ENCODE results near the gene TRIM25. TPM values are rescaled to one million over a fixed set of nuclear protein-coding genes. Genes with fewer than 3 reads are reported as not detected.

TRIM25 gene
- total and polyA plus RNA-seq, 2 of the 8 experiments (the other 6 are each of a cell fraction or from before 2014, with no cell fraction given) = 16.6 to 38.9 TPM

- TF ChIP-seq CHD7 (IDR thresholded peaks at IDR 0.05; ENCODE audit: insufficient replicate concordance, low read length) (no peak), GTF2F1 (IDR thresholded peaks at IDR 0.05; ENCODE audit: borderline replicate concordance, low read depth, low read length) (no peak), KDM1A (IDR thresholded peaks at IDR 0.05; ENCODE audit: borderline replicate concordance, low read length) (no peak), JUN (IDR thresholded peaks at IDR 0.05; ENCODE audit: low read depth, low read length) (no peak), SP4 (IDR thresholded peaks at IDR 0.05; ENCODE audit: low read length) (no peak), CEBPB (IDR thresholded peaks at IDR 0.05; ENCODE audit: low read depth, low read length) (no peak), CREB1 (IDR thresholded peaks at IDR 0.05) (no peak), GABPA (IDR thresholded peaks at IDR 0.05; ENCODE audit: borderline replicate concordance, insufficient read depth, low read length) (no peak), CHD2 (IDR thresholded peaks at IDR 0.05; ENCODE audit: low read length) (no peak), SIRT6 (IDR thresholded peaks at IDR 0.05; ENCODE audit: low read length) (no peak), TBP (IDR thresholded peaks at IDR 0.05; ENCODE audit: low read depth, low read length) (no peak), SRF (IDR thresholded peaks at IDR 0.05; ENCODE audit: low read depth, low read length) (no peak), MAFK (IDR thresholded peaks at IDR 0.05; ENCODE audit: low read depth, low read length) (no peak), SAP30 (IDR thresholded peaks at IDR 0.05; ENCODE audit: insufficient read depth, insufficient replicate concordance, low read length) (no peak)
Measured at GRCh38 chr17:56887105-56887504, 26.7 kb downstream of the TRIM25 start (continued).

Data from H1 (cell line).